GM20000 (cell line): ENCODE measurements around the gene IL31RA.

Experiments used
- DNase-seq: peaks from one replicate; pipeline ENCODE4 v3.0.0; 2012; ENCODE audit warnings: low spot score
- CTCF ChIP-seq: IDR thresholded peaks from 2 replicates; pipeline ENCODE4 v1.5.1; 2012; ENCODE audit warnings: mild to moderate bottlenecking, control low read depth; ENCODE audit errors: extremely low read depth, missing control alignments

The IL31RA gene

GRCh38 chr5:55960779-55961178 is 109.6 kb downstream of the IL31RA start:
- DNase-seq = no peak
- no peak for TF ChIP-seq CTCF

- no peak for TF ChIP-seq CTCF
- DNase-seq = no peak
Observed at GRCh38 chr5:55965525-55965924, 114.4 kb downstream of the IL31RA start.

DNA sequence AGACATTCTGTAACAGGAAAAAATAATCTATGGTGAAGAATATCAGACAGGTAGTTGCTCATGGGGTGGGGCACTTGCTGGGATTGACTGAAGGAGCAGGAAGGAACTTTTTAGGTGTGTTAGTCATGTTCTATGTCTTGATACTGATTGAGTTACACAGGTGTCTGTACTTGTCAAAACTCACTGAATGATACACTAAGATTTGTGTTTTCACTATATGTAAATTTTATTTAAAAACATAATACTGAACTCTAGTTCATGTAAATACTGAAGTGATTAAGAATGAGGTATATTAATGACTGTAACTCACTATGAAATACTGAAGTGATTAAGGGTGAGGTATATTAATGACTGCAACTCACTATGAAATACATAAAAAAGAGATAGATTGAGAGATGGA is 115.1 kb downstream of the IL31RA start:
- no peak for TF ChIP-seq CTCF
- no peak for DNase-seq

GRCh38 chr5:55969956-55970355 is 118.8 kb downstream of the IL31RA start:
- TF ChIP-seq CTCF = no peak
- no peak for DNase-seq
